Liver (tissue), 9 donors: ENCODE results near the gene ADAM11. TPM values are rescaled to one million over a fixed set of nuclear protein-coding genes. Genes with fewer than 3 reads are reported as not detected.

Experiments
- DNase-seq: peaks from one replicate; pipeline ENCODE4 v3.0.0-alpha.2; 2017; ENCODE audit warnings: low spot score
- H3K27ac ChIP-seq, 2 donors: one replicate each; pipeline ENCODE4 v1.7.0; 2013; ENCODE audit warnings: inconsistent platforms in 2 of 2, low read length in 2 of 2, control low read depth in 1 of 2, low read depth in 1 of 2, mild to moderate bottlenecking in 1 of 2
- H3K27me3 ChIP-seq, 4 donors: one replicate each; pipeline versions ENCODE4 v1.6.1 to v1.7.0; 2013; ENCODE audit warnings: low read length in 3 of 4, inconsistent platforms in 1 of 4, mild to moderate bottlenecking in 1 of 4, moderate library complexity in 1 of 4; ENCODE audit not compliant: control insufficient read depth in 4 of 4, insufficient read depth in 4 of 4
- H3K36me3 ChIP-seq, 4 donors: one replicate each; pipeline versions ENCODE4 v1.6.1 to v1.7.0; 2013; ENCODE audit warnings: low read length in 3 of 4, mild to moderate bottlenecking in 3 of 4, low read depth in 1 of 4, moderate library complexity in 1 of 4; ENCODE audit not compliant: control insufficient read depth in 4 of 4, insufficient read depth in 3 of 4
- H3K4me1 ChIP-seq, 4 donors: one replicate each; pipeline versions ENCODE4 v1.6.1 to v1.7.0; 2013; ENCODE audit warnings: low read length in 3 of 4, mild to moderate bottlenecking in 3 of 4, moderate library complexity in 1 of 4; ENCODE audit not compliant: control insufficient read depth in 4 of 4, insufficient read depth in 4 of 4
- H3K4me3 ChIP-seq, 3 donors: one replicate each; pipeline versions ENCODE4 v1.6.1 to v1.7.0; 2013; ENCODE audit warnings: low read length in 3 of 3, control low read depth in 1 of 3, low read depth in 1 of 3, mild to moderate bottlenecking in 1 of 3
- H3K9ac ChIP-seq, 2 donors: one replicate each; pipeline ENCODE4 v1.7.0; 2013; ENCODE audit warnings: low read length in 2 of 2, mild to moderate bottlenecking in 2 of 2, moderate library complexity in 2 of 2, control low read depth in 1 of 2, low read depth in 1 of 2
- H3K9me3 ChIP-seq, 4 donors: one replicate each; pipeline versions ENCODE4 v1.6.1 to v1.7.0; 2013; ENCODE audit warnings: low read length in 3 of 4; ENCODE audit not compliant: control insufficient read depth in 4 of 4
- FOXA1 ChIP-seq: IDR thresholded peaks from 2 replicates; pipeline ENCODE4 v1.6.1; 2016; ENCODE audit warnings: antibody characterized with exemption
- FOXA2 ChIP-seq: IDR thresholded peaks from 2 replicates; pipeline ENCODE4 v1.6.1; 2016; ENCODE audit warnings: antibody characterized with exemption
- GABPA ChIP-seq, 2 donors: IDR thresholded peaks in 1 of 2; conservative IDR thresholded peaks in 1 of 2; 2 replicates each; pipeline ENCODE4 v1.6.1; 2016; ENCODE audit warnings: antibody characterized with exemption in 2 of 2, mild to moderate bottlenecking in 1 of 2, moderate library complexity in 1 of 2
- HNF4A ChIP-seq, 2 donors: conservative IDR thresholded peaks; 2 replicates each; pipeline ENCODE4 v1.6.1; 2016; ENCODE audit warnings: antibody characterized with exemption in 2 of 2, mild to moderate bottlenecking in 2 of 2
- HNF4G ChIP-seq: IDR thresholded peaks from 2 replicates; pipeline ENCODE4 v1.6.1; 2016; ENCODE audit warnings: antibody characterized with exemption
- JUND ChIP-seq, 2 donors: IDR thresholded peaks; 2 replicates each; pipeline ENCODE4 v1.6.1; 2016; ENCODE audit warnings: antibody characterized with exemption in 2 of 2
- NR2F2 ChIP-seq: IDR thresholded peaks from 2 replicates; pipeline ENCODE4 v1.6.1; 2016; ENCODE audit warnings: antibody characterized with exemption
- RAD21 ChIP-seq, 2 donors: IDR thresholded peaks; 2 replicates each; pipeline ENCODE4 v1.6.1; 2016; ENCODE audit warnings: antibody characterized with exemption in 2 of 2, mild to moderate bottlenecking in 2 of 2
- RXRA ChIP-seq, 2 donors: IDR thresholded peaks; 2 replicates each; pipeline ENCODE4 v1.6.1; 2017 to 2018; ENCODE audit warnings: antibody characterized with exemption in 2 of 2, mild to moderate bottlenecking in 1 of 2
- TAF1 ChIP-seq: conservative IDR thresholded peaks from 2 replicates; pipeline ENCODE4 v1.6.1; 2016; ENCODE audit warnings: antibody characterized with exemption, mild to moderate bottlenecking
- YY1 ChIP-seq: IDR thresholded peaks from 2 replicates; pipeline ENCODE4 v1.6.1; 2016; ENCODE audit warnings: antibody characterized with exemption, mild to moderate bottlenecking
- WGBS: extraction: QIAGEN DNeasy Blood & Tissue Kit; methylation state at CpG from one replicate; pipeline ENCODE4 v1.1.7; 2013; 5-methylcytosine and 5-hydroxymethylcytosine counted together
- polyA plus RNA-seq, 2 donors: library from polyadenylated mRNA; stranded (reverse) in 1 of 2; unstranded in 1 of 2; fragments of 200-250 nt in 1 of 2; fragments of >200 nt in 1 of 2; fragmentation: Nextera tagmentation in 1 of 2; extraction: Ambion mirVana in 1 of 2; gene quantifications; one replicate each; pipeline versions ENCODE4 v1.2.1 to v1.2.3, GENCODE V29; 2013 to 2015
- total RNA-seq, 2 donors: library from RNA; depleted of rRNA; stranded (reverse); fragments of >200 nt; gene quantifications; one replicate each; pipeline ENCODE4 v1.2.3, GENCODE V29; 2014
- TF ChIP-seq, protein P1 (sequence below): IDR thresholded peaks from 2 replicates; pipeline ENCODE4 v1.6.1; 2016; ENCODE audit warnings: antibody characterized with exemption
- TF ChIP-seq, protein P2 (sequence below): IDR thresholded peaks from 2 replicates; pipeline ENCODE4 v1.6.1; 2016; ENCODE audit warnings: antibody characterized with exemption, mild to moderate bottlenecking
- TF ChIP-seq, protein P3 (sequence below): IDR thresholded peaks from 2 replicates; pipeline ENCODE4 v1.6.1; 2016; ENCODE audit warnings: antibody characterized with exemption
- TF ChIP-seq, protein P4 (sequence below): IDR thresholded peaks from 2 replicates; pipeline ENCODE4 v1.6.1; 2016; ENCODE audit warnings: antibody characterized with exemption
- donor health status: healthy.
- donor health status: healthy.
- donor health status: healthy.
- donor health status: healthy.
- donor health status: healthy.

ADAM11 gene
- total and polyA plus RNA-seq, 4 donors: 0.06 to 1.1 (median 0.08) TPM; not detected in 1

DNA sequence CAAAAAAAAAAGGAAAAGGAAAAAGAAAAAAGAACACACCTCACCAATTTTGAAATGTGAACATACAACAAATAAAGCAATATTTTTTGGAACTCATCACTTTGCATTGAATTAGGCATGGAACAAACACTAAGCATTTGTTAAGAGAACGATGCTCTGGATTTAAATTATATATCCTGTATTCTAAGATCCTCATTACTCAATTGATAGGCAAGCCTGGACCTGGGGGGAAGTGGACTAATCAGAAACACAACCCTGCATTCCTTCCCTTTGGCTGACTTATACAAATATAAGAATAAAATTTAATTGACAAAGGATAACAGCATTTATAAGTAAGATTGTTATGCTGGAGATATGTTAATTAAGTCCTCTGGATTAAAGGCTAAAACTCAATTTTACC is 69.1 kb downstream of the ADAM11 start (continued):
- TF ChIP-seq HNF4A (conservative IDR thresholded peaks at IDR 0.05) (no peak), TAF1 (no peak), JUND (IDR thresholded peaks at IDR 0.05) (no peak), FOXA1 (no peak), RAD21 (IDR thresholded peaks at IDR 0.05) (no peak), HNF4G (no peak), FOXA2 (no peak), GABPA (IDR thresholded peaks at IDR 0.05 in 1 of 2, conservative IDR thresholded peaks at IDR 0.05 in 1 of 2) (no peak)
- TF ChIP-seq, protein P1, sequence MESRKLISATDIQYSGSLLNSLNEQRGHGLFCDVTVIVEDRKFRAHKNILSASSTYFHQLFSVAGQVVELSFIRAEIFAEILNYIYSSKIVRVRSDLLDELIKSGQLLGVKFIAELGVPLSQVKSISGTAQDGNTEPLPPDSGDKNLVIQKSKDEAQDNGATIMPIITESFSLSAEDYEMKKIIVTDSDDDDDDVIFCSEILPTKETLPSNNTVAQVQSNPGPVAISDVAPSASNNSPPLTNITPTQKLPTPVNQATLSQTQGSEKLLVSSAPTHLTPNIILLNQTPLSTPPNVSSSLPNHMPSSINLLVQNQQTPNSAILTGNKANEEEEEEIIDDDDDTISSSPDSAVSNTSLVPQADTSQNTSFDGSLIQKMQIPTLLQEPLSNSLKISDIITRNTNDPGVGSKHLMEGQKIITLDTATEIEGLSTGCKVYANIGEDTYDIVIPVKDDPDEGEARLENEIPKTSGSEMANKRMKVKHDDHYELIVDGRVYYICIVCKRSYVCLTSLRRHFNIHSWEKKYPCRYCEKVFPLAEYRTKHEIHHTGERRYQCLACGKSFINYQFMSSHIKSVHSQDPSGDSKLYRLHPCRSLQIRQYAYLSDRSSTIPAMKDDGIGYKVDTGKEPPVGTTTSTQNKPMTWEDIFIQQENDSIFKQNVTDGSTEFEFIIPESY: no peak

DNA sequence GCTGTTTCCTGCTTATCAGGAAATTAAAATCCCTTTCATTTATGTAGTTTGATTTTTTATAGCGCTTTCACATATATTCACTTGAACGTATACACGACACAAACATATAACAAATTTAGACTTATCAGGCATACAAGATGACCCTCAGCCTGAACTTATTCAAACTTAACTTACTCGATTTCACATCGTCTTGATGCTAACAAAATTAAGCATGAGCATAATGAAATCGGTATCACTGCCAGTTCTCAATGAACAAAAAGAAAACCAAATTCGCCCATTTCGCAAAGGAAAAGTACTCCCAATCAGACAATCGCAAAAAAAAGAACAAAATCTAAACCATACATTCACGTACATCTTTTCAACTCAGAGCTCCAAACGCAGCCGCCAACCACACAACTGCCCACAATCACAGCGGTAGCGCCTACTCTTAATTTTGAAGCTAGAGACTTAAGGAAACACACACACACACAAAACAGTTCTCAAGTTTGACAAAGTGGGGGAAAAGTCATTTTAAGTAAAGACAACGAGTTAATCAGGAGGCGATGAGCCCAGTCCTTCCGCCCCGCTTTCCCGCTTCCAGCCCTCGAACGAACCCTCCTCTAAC is 70.2 kb downstream of the ADAM11 start:
- TF ChIP-seq, protein P1: no peak
- TF ChIP-seq HNF4A (conservative IDR thresholded peaks at IDR 0.05) (no peak), YY1 (no peak), FOXA2 (no peak), RXRA (IDR thresholded peaks at IDR 0.05) (no peak), NR2F2 (no peak), RAD21 (IDR thresholded peaks at IDR 0.05) (no peak), GABPA (IDR thresholded peaks at IDR 0.05 in 1 of 2, conservative IDR thresholded peaks at IDR 0.05 in 1 of 2) (no peak)
- TF ChIP-seq, protein P2, sequence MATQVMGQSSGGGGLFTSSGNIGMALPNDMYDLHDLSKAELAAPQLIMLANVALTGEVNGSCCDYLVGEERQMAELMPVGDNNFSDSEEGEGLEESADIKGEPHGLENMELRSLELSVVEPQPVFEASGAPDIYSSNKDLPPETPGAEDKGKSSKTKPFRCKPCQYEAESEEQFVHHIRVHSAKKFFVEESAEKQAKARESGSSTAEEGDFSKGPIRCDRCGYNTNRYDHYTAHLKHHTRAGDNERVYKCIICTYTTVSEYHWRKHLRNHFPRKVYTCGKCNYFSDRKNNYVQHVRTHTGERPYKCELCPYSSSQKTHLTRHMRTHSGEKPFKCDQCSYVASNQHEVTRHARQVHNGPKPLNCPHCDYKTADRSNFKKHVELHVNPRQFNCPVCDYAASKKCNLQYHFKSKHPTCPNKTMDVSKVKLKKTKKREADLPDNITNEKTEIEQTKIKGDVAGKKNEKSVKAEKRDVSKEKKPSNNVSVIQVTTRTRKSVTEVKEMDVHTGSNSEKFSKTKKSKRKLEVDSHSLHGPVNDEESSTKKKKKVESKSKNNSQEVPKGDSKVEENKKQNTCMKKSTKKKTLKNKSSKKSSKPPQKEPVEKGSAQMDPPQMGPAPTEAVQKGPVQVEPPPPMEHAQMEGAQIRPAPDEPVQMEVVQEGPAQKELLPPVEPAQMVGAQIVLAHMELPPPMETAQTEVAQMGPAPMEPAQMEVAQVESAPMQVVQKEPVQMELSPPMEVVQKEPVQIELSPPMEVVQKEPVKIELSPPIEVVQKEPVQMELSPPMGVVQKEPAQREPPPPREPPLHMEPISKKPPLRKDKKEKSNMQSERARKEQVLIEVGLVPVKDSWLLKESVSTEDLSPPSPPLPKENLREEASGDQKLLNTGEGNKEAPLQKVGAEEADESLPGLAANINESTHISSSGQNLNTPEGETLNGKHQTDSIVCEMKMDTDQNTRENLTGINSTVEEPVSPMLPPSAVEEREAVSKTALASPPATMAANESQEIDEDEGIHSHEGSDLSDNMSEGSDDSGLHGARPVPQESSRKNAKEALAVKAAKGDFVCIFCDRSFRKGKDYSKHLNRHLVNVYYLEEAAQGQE: no peak
- TF ChIP-seq, protein P3, sequence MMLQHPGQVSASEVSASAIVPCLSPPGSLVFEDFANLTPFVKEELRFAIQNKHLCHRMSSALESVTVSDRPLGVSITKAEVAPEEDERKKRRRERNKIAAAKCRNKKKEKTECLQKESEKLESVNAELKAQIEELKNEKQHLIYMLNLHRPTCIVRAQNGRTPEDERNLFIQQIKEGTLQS: no peak
- TF ChIP-seq, protein P4, sequence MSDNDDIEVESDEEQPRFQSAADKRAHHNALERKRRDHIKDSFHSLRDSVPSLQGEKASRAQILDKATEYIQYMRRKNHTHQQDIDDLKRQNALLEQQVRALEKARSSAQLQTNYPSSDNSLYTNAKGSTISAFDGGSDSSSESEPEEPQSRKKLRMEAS: no peak
- Histone ChIP-seq H3K9ac (peak overlapping the region in 1 of 2 donors; percentile 38), H3K4me3 (peak overlapping the region in 1 of 3 donors; percentile 69), H3K9me3 (no peaks in the 10 kb centered on the region), H3K4me1 (peaks cover 10 to 12% (median 11%) of the 10 kb centered on the region in 4 donors), H3K27me3 (peaks cover 0 to 10% (median 2%) of the 10 kb centered on the region in 4 donors), H3K36me3 (no peaks in the 10 kb centered on the region), H3K27ac (peak overlapping the region in 1 of 2 donors; percentile 12)
- no peak for DNase-seq
- 11% methylated on average over 21 of the region's 21 CpGs for WGBS
